Fibroblast of lung (primary cell): Measurements from ENCODE around the gene SUGCT.

Experiments
- EZH2 ChIP-seq: IDR thresholded peaks from 2 replicates; pipeline ENCODE4 v1.5.1; 2012; ENCODE audit warnings: low read length, control low read depth, mild to moderate bottlenecking; ENCODE audit errors: missing control alignments
- TF ChIP-seq, protein P1 (sequence below), 2 donors: IDR thresholded peaks in 1 of 2; conservative IDR thresholded peaks in 1 of 2; 1 replicate in 1 of 2; 2 replicates in 1 of 2; pipeline ENCODE4 v1.5.1; 2011 to 2012; ENCODE audit warnings: low read length in 2 of 2, control low read depth in 1 of 2, inconsistent platforms in 1 of 2, low read depth in 1 of 2, mild to moderate bottlenecking in 1 of 2

DNA sequence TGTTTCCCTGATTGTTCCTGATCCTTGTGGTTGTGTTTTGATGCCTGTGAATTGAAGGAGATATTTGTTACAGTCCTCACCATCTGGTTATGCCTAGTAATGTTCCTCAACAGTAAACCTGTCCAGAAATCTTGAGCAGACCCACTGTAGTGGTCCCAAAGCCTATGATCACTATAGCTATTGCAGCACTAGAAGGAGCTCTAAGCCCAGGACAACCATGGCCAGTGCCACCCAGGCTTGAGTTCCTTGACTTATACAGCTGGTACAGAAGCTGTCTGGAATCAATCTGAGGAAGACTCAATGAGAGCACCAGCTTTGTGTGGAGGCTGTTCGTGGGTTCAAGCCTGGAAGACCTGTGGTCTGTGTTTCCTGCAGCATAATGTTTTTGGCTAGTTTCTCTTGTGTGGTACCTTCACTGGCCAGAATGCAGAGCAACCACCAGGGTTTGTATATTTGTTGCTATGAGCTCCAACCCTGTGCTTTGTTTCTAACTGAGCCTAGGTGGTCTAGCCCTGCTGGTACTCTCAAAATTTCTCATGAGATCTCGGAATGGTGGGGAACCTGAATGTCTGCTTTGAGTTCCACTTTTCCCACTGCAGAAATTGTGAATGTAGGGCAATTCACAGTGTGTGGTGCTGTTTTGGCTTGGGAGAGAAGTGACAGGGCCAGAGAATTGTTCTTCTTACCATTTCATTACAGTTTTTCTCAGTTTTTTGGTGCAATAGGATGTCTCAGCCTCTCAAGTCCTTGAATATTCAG lies 355.2 kb downstream of the SUGCT start:
- TF ChIP-seq, protein P1, sequence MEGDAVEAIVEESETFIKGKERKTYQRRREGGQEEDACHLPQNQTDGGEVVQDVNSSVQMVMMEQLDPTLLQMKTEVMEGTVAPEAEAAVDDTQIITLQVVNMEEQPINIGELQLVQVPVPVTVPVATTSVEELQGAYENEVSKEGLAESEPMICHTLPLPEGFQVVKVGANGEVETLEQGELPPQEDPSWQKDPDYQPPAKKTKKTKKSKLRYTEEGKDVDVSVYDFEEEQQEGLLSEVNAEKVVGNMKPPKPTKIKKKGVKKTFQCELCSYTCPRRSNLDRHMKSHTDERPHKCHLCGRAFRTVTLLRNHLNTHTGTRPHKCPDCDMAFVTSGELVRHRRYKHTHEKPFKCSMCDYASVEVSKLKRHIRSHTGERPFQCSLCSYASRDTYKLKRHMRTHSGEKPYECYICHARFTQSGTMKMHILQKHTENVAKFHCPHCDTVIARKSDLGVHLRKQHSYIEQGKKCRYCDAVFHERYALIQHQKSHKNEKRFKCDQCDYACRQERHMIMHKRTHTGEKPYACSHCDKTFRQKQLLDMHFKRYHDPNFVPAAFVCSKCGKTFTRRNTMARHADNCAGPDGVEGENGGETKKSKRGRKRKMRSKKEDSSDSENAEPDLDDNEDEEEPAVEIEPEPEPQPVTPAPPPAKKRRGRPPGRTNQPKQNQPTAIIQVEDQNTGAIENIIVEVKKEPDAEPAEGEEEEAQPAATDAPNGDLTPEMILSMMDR (conservative IDR thresholded peaks at IDR 0.05 in 1 of 2, IDR thresholded peaks at IDR 0.05 in 1 of 2; ENCODE audit: low read depth in 1 of 2, low read length in 2 of 2), result no peak
- no peak for TF ChIP-seq EZH2
